GM12878 (cell line): ENCODE data around the gene TTLL6. TPM values are rescaled to one million over a fixed set of nuclear protein-coding genes. Genes with fewer than 3 reads are reported as not detected.
A peak's percentile ranks its signal among the peaks of the same experiment; 100 is the strongest.

Source experiments
- CREB1 ChIP-seq: IDR thresholded peaks from 2 replicates; pipeline ENCODE4 v1.6.1; 2012; ENCODE audit warnings: low read depth, mild to moderate bottlenecking, inconsistent platforms
- CUX1 ChIP-seq: IDR thresholded peaks from 2 replicates; pipeline ENCODE4 v1.6.1; 2012; ENCODE audit warnings: improper control_type of control experiment, low read depth, low read length; ENCODE audit not compliant: insufficient replicate concordance
- FOXM1 ChIP-seq: IDR thresholded peaks from 2 replicates; pipeline ENCODE4 v1.6.1; 2012; ENCODE audit warnings: low read depth, mild to moderate bottlenecking, inconsistent platforms, low read length, moderate library complexity
- HDAC2 ChIP-seq: fragments of 200-600 bp; sonication (generic); IDR thresholded peaks from 2 replicates; pipeline ENCODE4 v1.6.1; 2017
- IKZF1 ChIP-seq: fragments of 450-650 bp; conservative IDR thresholded peaks from 2 replicates; pipeline ENCODE4 v1.6.1; 2017; ENCODE audit warnings: antibody characterized with exemption, mild to moderate bottlenecking
- IKZF2 ChIP-seq, 2 experiments: fragments of 450-650 bp; IDR thresholded peaks; 2 replicates each; pipeline ENCODE4 v1.6.1; 2017; ENCODE audit warnings: mild to moderate bottlenecking in 2 of 2, moderate library complexity in 2 of 2
- PAX8 ChIP-seq: fragments of 450-650 bp; IDR thresholded peaks from 2 replicates; pipeline ENCODE4 v1.6.1; 2017; ENCODE audit warnings: mild to moderate bottlenecking, moderate library complexity
- RAD21 ChIP-seq: IDR thresholded peaks from 2 replicates; pipeline ENCODE4 v1.6.1; 2011; ENCODE audit warnings: mild to moderate bottlenecking, low read depth, low read length, moderate library complexity; ENCODE audit not compliant: insufficient read depth
- SIN3A ChIP-seq: IDR thresholded peaks from 2 replicates; pipeline ENCODE4 v1.6.1; 2012; ENCODE audit warnings: low read depth, low read length, improper control_type of control experiment
- SMC3 ChIP-seq: IDR thresholded peaks from 2 replicates; pipeline ENCODE4 v1.6.1; 2011; ENCODE audit warnings: low read length, improper control_type of control experiment, borderline replicate concordance
- SUZ12 ChIP-seq: fragments of 200-600 bp; sonication (generic); IDR thresholded peaks from one replicate; pipeline ENCODE4 v1.6.1; 2018; ENCODE audit warnings: antibody characterized with exemption, mild to moderate bottlenecking; ENCODE audit not compliant: unreplicated experiment
- WRNIP1 ChIP-seq: IDR thresholded peaks from 2 replicates; pipeline ENCODE4 v1.6.1; 2011; ENCODE audit warnings: low read depth, low read length, improper control_type of control experiment, borderline replicate concordance
- ZNF207 ChIP-seq: fragments of 450-650 bp; IDR thresholded peaks from 2 replicates; pipeline ENCODE4 v1.6.1; 2014; ENCODE audit warnings: antibody characterized with exemption, mild to moderate bottlenecking, borderline replicate concordance
- ZNF622 ChIP-seq: fragments of 450-650 bp; IDR thresholded peaks from 2 replicates; pipeline ENCODE4 v1.6.1; 2017; ENCODE audit warnings: mild to moderate bottlenecking, inconsistent platforms
- ZZZ3 ChIP-seq: IDR thresholded peaks from 2 replicates; pipeline ENCODE4 v1.6.1; 2011; ENCODE audit warnings: low read depth; ENCODE audit not compliant: control insufficient read depth, insufficient read length
- polyA plus RNA-seq, 11 experiments: library from polyadenylated mRNA; depleted of rRNA in 4 of 11; unstranded in 6 of 11; stranded (reverse) in 5 of 11; fragments of >200 nt; fragmentation: Nextera tagmentation in 4 of 11; fragmentation: Illumina TruSeq in 1 of 11; extraction: Ambion mirVana in 4 of 11; extraction: Trizol in 1 of 11; gene quantifications; 1 replicate in 1 of 11; 2 replicates in 10 of 11; pipeline versions ENCODE4 v1.2.1 to v1.2.3, GENCODE V29; 2011 to 2016; ENCODE audit warnings: inconsistent platforms in 2 of 11, missing spikeins in 2 of 11, low read depth in 1 of 11
- total RNA-seq, 4 experiments: library from RNA; depleted of rRNA in 3 of 4; stranded (reverse); fragments of >200 nt in 3 of 4; fragmentation: Illumina TruSeq in 1 of 4; extraction: Trizol in 1 of 4; gene quantifications; 2 replicates each; pipeline versions ENCODE4 v1.2.1 to v1.2.3, GENCODE V29; 2013 to 2021
- TF ChIP-seq, protein P1 (sequence below): fragments of 150-350 bp; IDR thresholded peaks from 2 replicates; pipeline ENCODE4 v1.6.1; 2014; ENCODE audit warnings: mild to moderate bottlenecking, low read depth, low read length
- TF ChIP-seq, protein P2 (sequence below): fragments of 450-650 bp; conservative IDR thresholded peaks from 2 replicates; pipeline ENCODE4 v1.6.1; 2017; ENCODE audit warnings: mild to moderate bottlenecking, moderate library complexity
- TF ChIP-seq, protein P3 (sequence below): fragments of 450-650 bp; formaldehyde crosslinking; IDR thresholded peaks from 2 replicates; pipeline ENCODE4 v1.4.0; 2022; ENCODE audit warnings: mild to moderate bottlenecking, moderate library complexity

The TTLL6 gene
- total and polyA plus RNA-seq, 10 of the 15 experiments (the other 5 are each of a cell fraction or from before 2014, with no cell fraction given): 0.06 to 0.36 (median 0.13) TPM; not detected in 4

DNA sequence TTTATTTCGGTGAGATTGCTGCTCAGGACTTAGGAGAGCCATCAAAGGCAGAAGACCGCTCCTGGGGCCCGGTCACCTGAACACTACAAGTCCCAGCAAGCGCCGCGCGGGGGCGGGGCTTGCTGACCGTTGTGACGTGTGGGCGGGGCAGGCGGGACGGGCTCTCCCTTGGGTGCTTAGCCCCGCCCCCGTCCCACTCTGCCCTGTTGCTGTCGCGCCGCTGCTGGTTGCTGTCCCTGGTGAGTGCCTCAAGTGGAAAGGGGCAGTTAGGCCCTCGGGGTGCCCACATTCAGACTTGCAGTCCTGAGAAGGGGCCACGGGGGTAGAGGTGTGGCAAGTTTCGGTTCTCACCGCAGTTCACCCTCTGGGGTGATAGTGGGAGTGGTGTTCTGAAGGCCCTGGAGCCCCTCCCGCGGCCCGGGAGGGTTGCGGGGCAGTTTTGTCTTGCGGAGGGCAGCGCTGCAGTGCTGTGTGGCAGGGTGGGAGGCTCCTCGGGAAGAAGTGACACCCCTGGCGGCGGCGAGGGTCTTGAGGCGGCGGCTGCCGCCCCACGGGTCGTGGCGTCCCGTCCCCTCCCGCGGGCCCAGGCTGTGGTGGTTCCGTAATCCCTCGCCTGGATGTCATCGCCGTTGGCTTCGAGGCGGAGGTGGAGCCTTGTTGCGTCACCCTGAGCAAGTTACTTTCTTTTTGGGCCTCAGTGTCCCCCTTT, 14.0 kb upstream of the TTLL6 start, which contains the start of gene CALCOCO2 (continued):
- TF ChIP-seq, protein P1, sequence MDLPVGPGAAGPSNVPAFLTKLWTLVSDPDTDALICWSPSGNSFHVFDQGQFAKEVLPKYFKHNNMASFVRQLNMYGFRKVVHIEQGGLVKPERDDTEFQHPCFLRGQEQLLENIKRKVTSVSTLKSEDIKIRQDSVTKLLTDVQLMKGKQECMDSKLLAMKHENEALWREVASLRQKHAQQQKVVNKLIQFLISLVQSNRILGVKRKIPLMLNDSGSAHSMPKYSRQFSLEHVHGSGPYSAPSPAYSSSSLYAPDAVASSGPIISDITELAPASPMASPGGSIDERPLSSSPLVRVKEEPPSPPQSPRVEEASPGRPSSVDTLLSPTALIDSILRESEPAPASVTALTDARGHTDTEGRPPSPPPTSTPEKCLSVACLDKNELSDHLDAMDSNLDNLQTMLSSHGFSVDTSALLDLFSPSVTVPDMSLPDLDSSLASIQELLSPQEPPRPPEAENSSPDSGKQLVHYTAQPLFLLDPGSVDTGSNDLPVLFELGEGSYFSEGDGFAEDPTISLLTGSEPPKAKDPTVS: no peak
- TF ChIP-seq ZNF622 (no peak), IKZF2 (IDR thresholded peaks at IDR 0.05) (peak in 1 of 2 experiments; percentile 45; a peak in 2 of 4 replicates), SIN3A (peak; percentile 37; the same call in 1 of the 2 replicates), PAX8 (no peak), SUZ12 (no peak), CUX1 (no peak), FOXM1 (no peak), SMC3 (no peak), ZNF207 (peak; percentile 53; the same call in 1 of the 2 replicates), IKZF1 (peak; percentile 76), ZZZ3 (no peak), RAD21 (no peak), HDAC2 (no peak), CREB1 (peak; percentile 94), WRNIP1 (no peak)
- TF ChIP-seq, protein P2, sequence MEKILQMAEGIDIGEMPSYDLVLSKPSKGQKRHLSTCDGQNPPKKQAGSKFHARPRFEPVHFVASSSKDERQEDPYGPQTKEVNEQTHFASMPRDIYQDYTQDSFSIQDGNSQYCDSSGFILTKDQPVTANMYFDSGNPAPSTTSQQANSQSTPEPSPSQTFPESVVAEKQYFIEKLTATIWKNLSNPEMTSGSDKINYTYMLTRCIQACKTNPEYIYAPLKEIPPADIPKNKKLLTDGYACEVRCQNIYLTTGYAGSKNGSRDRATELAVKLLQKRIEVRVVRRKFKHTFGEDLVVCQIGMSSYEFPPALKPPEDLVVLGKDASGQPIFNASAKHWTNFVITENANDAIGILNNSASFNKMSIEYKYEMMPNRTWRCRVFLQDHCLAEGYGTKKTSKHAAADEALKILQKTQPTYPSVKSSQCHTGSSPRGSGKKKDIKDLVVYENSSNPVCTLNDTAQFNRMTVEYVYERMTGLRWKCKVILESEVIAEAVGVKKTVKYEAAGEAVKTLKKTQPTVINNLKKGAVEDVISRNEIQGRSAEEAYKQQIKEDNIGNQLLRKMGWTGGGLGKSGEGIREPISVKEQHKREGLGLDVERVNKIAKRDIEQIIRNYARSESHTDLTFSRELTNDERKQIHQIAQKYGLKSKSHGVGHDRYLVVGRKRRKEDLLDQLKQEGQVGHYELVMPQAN: peak; percentile 78; the same call in 1 of the 2 replicates
- TF ChIP-seq, protein P3, sequence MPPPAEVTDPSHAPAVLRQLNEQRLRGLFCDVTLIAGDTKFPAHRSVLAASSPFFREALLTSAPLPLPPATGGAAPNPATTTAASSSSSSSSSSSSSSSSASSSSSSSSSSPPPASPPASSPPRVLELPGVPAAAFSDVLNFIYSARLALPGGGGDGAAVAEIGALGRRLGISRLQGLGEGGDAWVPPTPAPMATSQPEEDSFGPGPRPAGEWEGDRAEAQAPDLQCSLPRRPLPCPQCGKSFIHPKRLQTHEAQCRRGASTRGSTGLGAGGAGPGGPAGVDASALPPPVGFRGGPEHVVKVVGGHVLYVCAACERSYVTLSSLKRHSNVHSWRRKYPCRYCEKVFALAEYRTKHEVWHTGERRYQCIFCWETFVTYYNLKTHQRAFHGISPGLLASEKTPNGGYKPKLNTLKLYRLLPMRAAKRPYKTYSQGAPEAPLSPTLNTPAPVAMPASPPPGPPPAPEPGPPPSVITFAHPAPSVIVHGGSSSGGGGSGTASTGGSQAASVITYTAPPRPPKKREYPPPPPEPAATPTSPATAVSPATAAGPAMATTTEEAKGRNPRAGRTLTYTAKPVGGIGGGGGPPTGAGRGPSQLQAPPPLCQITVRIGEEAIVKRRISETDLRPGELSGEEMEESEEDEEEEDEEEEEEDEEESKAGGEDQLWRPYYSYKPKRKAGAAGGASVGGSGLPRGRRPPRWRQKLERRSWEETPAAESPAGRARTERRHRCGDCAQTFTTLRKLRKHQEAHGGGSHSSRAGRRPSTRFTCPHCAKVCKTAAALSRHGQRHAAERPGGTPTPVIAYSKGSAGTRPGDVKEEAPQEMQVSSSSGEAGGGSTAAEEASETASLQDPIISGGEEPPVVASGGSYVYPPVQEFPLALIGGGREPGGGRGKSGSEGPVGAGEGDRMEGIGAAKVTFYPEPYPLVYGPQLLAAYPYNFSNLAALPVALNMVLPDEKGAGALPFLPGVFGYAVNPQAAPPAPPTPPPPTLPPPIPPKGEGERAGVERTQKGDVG (CRISPR knock-in tag): no peak
